H9 (cell line): ENCODE results near the gene ZDHHC24. TPM values are rescaled to one million over a fixed set of nuclear protein-coding genes. Genes with fewer than 3 reads are reported as not detected.
A peak's percentile ranks its signal among the peaks of the same experiment; 100 is the strongest.

Source experiments
- DNase-seq: peaks from one replicate; pipeline ENCODE4 v3.0.0-alpha.2; 2017
- H2AFZ ChIP-seq: one replicate; pipeline ENCODE4 v1.6.1; 2013; ENCODE audit warnings: mild to moderate bottlenecking, low read length, control low read depth, moderate library complexity
- H2AK5ac ChIP-seq: 2 replicates; pipeline ENCODE4 v1.6.1; 2013; ENCODE audit warnings: low read length, control low read depth, mixed read lengths; ENCODE audit not compliant: insufficient read length
- H2BK120ac ChIP-seq: one replicate; pipeline ENCODE4 v1.6.1; 2013; ENCODE audit warnings: low read depth, mild to moderate bottlenecking, low read length, control low read depth, inconsistent platforms; ENCODE audit not compliant: poor library complexity, severe bottlenecking
- H2BK12ac ChIP-seq: 2 replicates; pipeline ENCODE4 v1.6.1; 2013; ENCODE audit warnings: low read length, control low read depth, mixed read lengths, low read depth; ENCODE audit not compliant: insufficient read length
- H2BK15ac ChIP-seq: 2 replicates; pipeline ENCODE4 v1.6.1; 2013; ENCODE audit warnings: low read depth, low read length, control low read depth
- H2BK20ac ChIP-seq: one replicate; pipeline ENCODE4 v1.6.1; 2013; ENCODE audit warnings: low read depth, mild to moderate bottlenecking, low read length, control low read depth, inconsistent platforms; ENCODE audit not compliant: poor library complexity, severe bottlenecking
- H2BK5ac ChIP-seq: 2 replicates; pipeline ENCODE4 v1.6.1; 2013; ENCODE audit warnings: low read length, control low read depth, mixed read lengths; ENCODE audit not compliant: insufficient read length
- H3K14ac ChIP-seq: 2 replicates; pipeline ENCODE4 v1.6.1; 2013; ENCODE audit warnings: low read length, control low read depth; ENCODE audit not compliant: insufficient read depth
- H3K18ac ChIP-seq: 2 replicates; pipeline ENCODE4 v1.6.1; 2013; ENCODE audit warnings: low read depth, mild to moderate bottlenecking, mixed read lengths, low read length, control low read depth; ENCODE audit not compliant: insufficient read length
- H3K23ac ChIP-seq: 2 replicates; pipeline ENCODE4 v1.6.1; 2013; ENCODE audit warnings: low read length, control low read depth, mixed read lengths, low read depth; ENCODE audit not compliant: insufficient read length
- H3K23me2 ChIP-seq: 2 replicates; pipeline ENCODE4 v1.6.1; 2013; ENCODE audit warnings: low read depth, mild to moderate bottlenecking, mixed read lengths, low read length, control low read depth; ENCODE audit not compliant: insufficient read length, poor library complexity, severe bottlenecking
- H3K27ac ChIP-seq: 2 replicates; pipeline ENCODE4 v1.5.1; 2013; ENCODE audit warnings: low read length, control low read depth, mixed read lengths, low read depth; ENCODE audit not compliant: insufficient read length
- H3K27me3 ChIP-seq: 2 replicates; pipeline ENCODE4 v1.6.1; 2013; ENCODE audit warnings: low read length, control low read depth, inconsistent platforms; ENCODE audit not compliant: insufficient read depth
- H3K4ac ChIP-seq: 2 replicates; pipeline ENCODE4 v1.6.1; 2013; ENCODE audit warnings: low read depth, mild to moderate bottlenecking, control low read depth, inconsistent platforms, low read length, moderate library complexity
- H3K4me1 ChIP-seq: 2 replicates; pipeline ENCODE4 v1.6.1; 2013; ENCODE audit warnings: low read length, control low read depth, inconsistent platforms; ENCODE audit not compliant: insufficient read depth
- H3K4me2 ChIP-seq: 2 replicates; pipeline ENCODE4 v1.6.1; 2013; ENCODE audit warnings: low read length, control low read depth, mixed read lengths; ENCODE audit not compliant: insufficient read length, insufficient read depth
- H3K56ac ChIP-seq: 2 replicates; pipeline ENCODE4 v1.6.1; 2013; ENCODE audit warnings: low read depth, mild to moderate bottlenecking, mixed read lengths, low read length, control low read depth; ENCODE audit not compliant: insufficient read length
- H3K79me1 ChIP-seq: 2 replicates; pipeline ENCODE4 v1.6.1; 2013; ENCODE audit warnings: low read depth, mild to moderate bottlenecking, moderate library complexity, low read length, control low read depth, inconsistent platforms; ENCODE audit not compliant: insufficient read depth, poor library complexity, severe bottlenecking
- H3K79me2 ChIP-seq: 2 replicates; pipeline ENCODE4 v1.6.1; 2013; ENCODE audit warnings: low read length, control low read depth, inconsistent platforms; ENCODE audit not compliant: insufficient read depth
- H3K9ac ChIP-seq: 2 replicates; pipeline ENCODE4 v1.6.1; 2013; ENCODE audit warnings: low read length, control low read depth, mixed read lengths; ENCODE audit not compliant: insufficient read length; ENCODE audit errors: extremely low read depth
- H3K9me3 ChIP-seq: one replicate; pipeline ENCODE4 v1.6.1; 2013; ENCODE audit warnings: low read depth, low read length, inconsistent platforms; ENCODE audit not compliant: control insufficient read depth
- H3T11ph ChIP-seq: one replicate; pipeline ENCODE4 v1.6.1; 2013; ENCODE audit warnings: mild to moderate bottlenecking, low read length, control low read depth, inconsistent platforms
- H4K20me1 ChIP-seq: one replicate; pipeline ENCODE4 v1.6.1; 2013; ENCODE audit not compliant: control insufficient read depth, insufficient read length, insufficient read depth
- H4K5ac ChIP-seq: 2 replicates; pipeline ENCODE4 v1.6.1; 2013; ENCODE audit warnings: low read depth, mild to moderate bottlenecking, mixed read lengths, low read length, control low read depth; ENCODE audit not compliant: insufficient read length
- H4K8ac ChIP-seq: replicated peaks from 2 replicates; pipeline ENCODE4 v1.6.1; 2013; ENCODE audit warnings: low read length, control low read depth, mixed read lengths, low read depth; ENCODE audit not compliant: insufficient read length
- H4K91ac ChIP-seq: 2 replicates; pipeline ENCODE4 v1.6.1; 2013; ENCODE audit warnings: low read depth, mild to moderate bottlenecking, moderate library complexity, mixed read lengths, low read length, control low read depth; ENCODE audit not compliant: insufficient read length
- H3K27ac Mint-ChIP-seq, 3 experiments: 2 replicates in 2 of 3; 3 replicates in 1 of 3; pipeline ENCODE4 v1.8.0; 2020 to 2021; ENCODE audit warnings: mixed read lengths in 3 of 3, mild to moderate bottlenecking in 1 of 3, moderate library complexity in 1 of 3
- H3K27me3 Mint-ChIP-seq: 2 replicates; pipeline ENCODE4 v1.8.0; 2021; ENCODE audit warnings: low read depth, mild to moderate bottlenecking, moderate library complexity, mixed read lengths
- H3K36me3 Mint-ChIP-seq, 3 experiments: 2 replicates in 2 of 3; 3 replicates in 1 of 3; pipeline ENCODE4 v1.8.0; 2020 to 2021; ENCODE audit warnings: low read depth in 3 of 3, mixed read lengths in 3 of 3; ENCODE audit not compliant: insufficient read depth in 1 of 3
- H3K4me1 Mint-ChIP-seq, 2 experiments: 2 replicates each; pipeline ENCODE4 v1.8.0; 2020; ENCODE audit warnings: mixed read lengths in 2 of 2
- H3K4me3 Mint-ChIP-seq, 2 experiments: 2 replicates in 1 of 2; 3 replicates in 1 of 2; pipeline ENCODE4 v1.8.0; 2020 to 2021; ENCODE audit warnings: mild to moderate bottlenecking in 2 of 2, mixed read lengths in 2 of 2, moderate library complexity in 1 of 2
- H3K9me3 Mint-ChIP-seq, 2 experiments: 2 replicates in 1 of 2; 3 replicates in 1 of 2; pipeline ENCODE4 v1.8.0; 2020; ENCODE audit warnings: mild to moderate bottlenecking in 2 of 2, mixed read lengths in 2 of 2, moderate library complexity in 1 of 2
- WGBS: extraction: QIAGEN DNeasy Blood & Tissue Kit; methylation state at CpG from one replicate; pipeline ENCODE4 v1.1.7; 2013; ENCODE audit warnings: missing lambda C conversion rate, low lambda C conversion rate, mixed read lengths; ENCODE audit not compliant: insufficient read length; ENCODE audit errors: extremely low coverage; 5-methylcytosine and 5-hydroxymethylcytosine counted together
- total RNA-seq: library from RNA; stranded (reverse); gene quantifications from 2 replicates; pipeline ENCODE4 v1.2.1, GENCODE V29; 2021
- TF ChIP-seq, protein P1 (sequence below): fragments of 200-600 bp; sonication (generic); conservative IDR thresholded peaks from 3 replicates; pipeline ENCODE4 v1.8.0; 2021; ENCODE audit warnings: antibody characterized with exemption, mild to moderate bottlenecking

ZDHHC24 gene
- total RNA-seq, 1 experiment from 2014 or later = 8.9 TPM

- H3K79me2 ChIP-seq = no peaks in the 10 kb centered on the region
- no CpG with 5 or more reads among the region's 68 CpGs for WGBS
- H2AFZ ChIP-seq = no peak within 1 kb of the TSS
- peak within 1 kb of the TSS; percentile 54 for H3K18ac ChIP-seq
- H4K5ac ChIP-seq = no peak within 1 kb of the TSS
- TF ChIP-seq, protein P1, sequence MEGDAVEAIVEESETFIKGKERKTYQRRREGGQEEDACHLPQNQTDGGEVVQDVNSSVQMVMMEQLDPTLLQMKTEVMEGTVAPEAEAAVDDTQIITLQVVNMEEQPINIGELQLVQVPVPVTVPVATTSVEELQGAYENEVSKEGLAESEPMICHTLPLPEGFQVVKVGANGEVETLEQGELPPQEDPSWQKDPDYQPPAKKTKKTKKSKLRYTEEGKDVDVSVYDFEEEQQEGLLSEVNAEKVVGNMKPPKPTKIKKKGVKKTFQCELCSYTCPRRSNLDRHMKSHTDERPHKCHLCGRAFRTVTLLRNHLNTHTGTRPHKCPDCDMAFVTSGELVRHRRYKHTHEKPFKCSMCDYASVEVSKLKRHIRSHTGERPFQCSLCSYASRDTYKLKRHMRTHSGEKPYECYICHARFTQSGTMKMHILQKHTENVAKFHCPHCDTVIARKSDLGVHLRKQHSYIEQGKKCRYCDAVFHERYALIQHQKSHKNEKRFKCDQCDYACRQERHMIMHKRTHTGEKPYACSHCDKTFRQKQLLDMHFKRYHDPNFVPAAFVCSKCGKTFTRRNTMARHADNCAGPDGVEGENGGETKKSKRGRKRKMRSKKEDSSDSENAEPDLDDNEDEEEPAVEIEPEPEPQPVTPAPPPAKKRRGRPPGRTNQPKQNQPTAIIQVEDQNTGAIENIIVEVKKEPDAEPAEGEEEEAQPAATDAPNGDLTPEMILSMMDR = peak; percentile 91
- H2BK120ac ChIP-seq = no peak within 1 kb of the TSS
- H3K36me3 Mint-ChIP-seq = peaks cover 2 to 25% (median 20%) of the 10 kb centered on the region in 3 experiments; a peak in 6 of 7 replicates
- peaks cover 15 to 17% of the 10 kb centered on the region in 2 experiments for H3K4me1 Mint-ChIP-seq
- no peaks in the 10 kb centered on the region for H4K20me1 ChIP-seq
- H3K4ac ChIP-seq = no peak within 1 kb of the TSS
- no peak within 1 kb of the TSS for H2BK5ac ChIP-seq
- no peak within 1 kb of the TSS for H2BK12ac ChIP-seq
- peaks cover 17 to 27% of the 10 kb centered on the region in 2 experiments for H3K9me3 Mint-ChIP-seq
- H3K4me1 ChIP-seq = no peaks in the 10 kb centered on the region; the same call in 1 of the 2 replicates
- peaks cover 25% of the 10 kb centered on the region for H3K27me3 Mint-ChIP-seq
- H3K9ac ChIP-seq = peak within 1 kb of the TSS; percentile 35
- H3K23ac ChIP-seq = no peak within 1 kb of the TSS
- H3K9me3 ChIP-seq = no peaks in the 10 kb centered on the region
- H2AK5ac ChIP-seq = no peak within 1 kb of the TSS
- peak; percentile 96 for DNase-seq
- peak within 1 kb of the TSS; percentile 55 for H4K91ac ChIP-seq
- no peak within 1 kb of the TSS for H3K56ac ChIP-seq
- H3K4me2 ChIP-seq = peak within 1 kb of the TSS; percentile 73
- H3K27ac Mint-ChIP-seq = peak within 1 kb of the TSS; percentile 98 to 99 (median 99)
- no peak within 1 kb of the TSS for H3T11ph ChIP-seq
- H2BK20ac ChIP-seq = no peak within 1 kb of the TSS
- peaks cover 3% of the 10 kb centered on the region for H3K79me1 ChIP-seq
- peak within 1 kb of the TSS; percentile 59 for H3K14ac ChIP-seq
- H2BK15ac ChIP-seq = no peak within 1 kb of the TSS
- no peak within 1 kb of the TSS for H3K27ac ChIP-seq
- H3K27me3 ChIP-seq = no peaks in the 10 kb centered on the region
- peaks cover 10% of the 10 kb centered on the region for H3K23me2 ChIP-seq
- H3K4me3 Mint-ChIP-seq = peak within 1 kb of the TSS; percentile 97 to 98
- H4K8ac ChIP-seq = no peak within 1 kb of the TSS
These were observed 46.8 kb upstream of the ZDHHC24 start, which contains the start of the genes CCDC87 and CCS for GRCh38 chr11:66592457-66593302. Gene CCDC87, minus strand, starts transcription at chr11:66593063. Its CDS starts 48 bp downstream, at chr11:66593015. Gene CCS, plus strand, starts transcription at chr11:66593185. Its CDS starts 77 bp downstream, at chr11:66593262.
